Measurements from ENCODE around the gene SH3PXD2A. TPM values are rescaled to one million over a fixed set of nuclear protein-coding genes. Genes with fewer than 3 reads are reported as not detected.
"Not testable (repeated sequence)": the region's sequence is repeated elsewhere in the genome, so short reads cannot be mapped to it uniquely, and the experiment has no call there.

SH3PXD2A gene
- total RNA-seq, 2 experiments from 2014 or later = 10.2 to 10.9 TPM

GRCh38 chr10:103761075-103761920, 94.1 kb downstream of the SH3PXD2A start:
- no peak overlapping the region for H3K27ac Mint-ChIP-seq

GRCh38 chr10:103760233-103760632, 95.1 kb downstream of the SH3PXD2A start:
- DNase-seq, H3K27ac Mint-ChIP-seq, H3K4me3 Mint-ChIP-seq, H3K9me3 Mint-ChIP-seq, H3K27me3 Mint-ChIP-seq, H3K36me3 Mint-ChIP-seq: not testable (repeated sequence)
- H3K4me1 Mint-ChIP-seq = peaks cover 45% of the 10 kb centered on the region

More at GRCh38 chr10:103761075-103761920, 94.1 kb downstream of the SH3PXD2A start:
- Mint-ChIP-seq H3K9me3 (peaks cover 5% of the 10 kb centered on the region), H3K27me3 (no peaks in the 10 kb centered on the region), H3K4me3 (no peak overlapping the region), H3K36me3 (no peaks in the 10 kb centered on the region), H3K4me1 (peaks cover 56% of the 10 kb centered on the region)
- DNase-seq = no peak

- Mint-ChIP-seq H3K36me3 (no peaks in the 10 kb centered on the region), H3K4me3 (no peak overlapping the region), H3K27ac (no peak overlapping the region), H3K4me1 (peaks cover 37% of the 10 kb centered on the region), H3K27me3 (no peaks in the 10 kb centered on the region), H3K9me3 (peaks cover 5% of the 10 kb centered on the region)
- peak; percentile 31 for DNase-seq
Measured at GRCh38 chr10:103759100-103759781, 96.1 kb downstream of the SH3PXD2A start.

GRCh38 chr10:103758294-103758681, 97.1 kb downstream of the SH3PXD2A start:
- Mint-ChIP-seq H3K9me3 (no peaks in the 10 kb centered on the region), H3K4me1 (peaks cover 27% of the 10 kb centered on the region), H3K27ac (peak overlapping the region; percentile 21), H3K27me3 (no peaks in the 10 kb centered on the region), H3K4me3 (no peak overlapping the region), H3K36me3 (no peaks in the 10 kb centered on the region)
- no peak for DNase-seq

GRCh38 chr10:103757531-103758293, 97.7 kb downstream of the SH3PXD2A start:
- no peak overlapping the region for H3K4me3 Mint-ChIP-seq
- no peaks in the 10 kb centered on the region for H3K36me3 Mint-ChIP-seq
- DNase-seq = peak; percentile 73
- no peaks in the 10 kb centered on the region for H3K27me3 Mint-ChIP-seq
- H3K9me3 Mint-ChIP-seq = no peaks in the 10 kb centered on the region
- H3K27ac Mint-ChIP-seq = peak overlapping the region; percentile 21
- H3K4me1 Mint-ChIP-seq = peaks cover 23% of the 10 kb centered on the region

GRCh38 chr10:103756277-103756869, 99.0 kb downstream of the SH3PXD2A start:
- Mint-ChIP-seq H3K4me1 (peaks cover 22% of the 10 kb centered on the region), H3K9me3 (no peaks in the 10 kb centered on the region), H3K4me3 (no peak overlapping the region), H3K27ac (no peak overlapping the region), H3K36me3 (no peaks in the 10 kb centered on the region), H3K27me3 (no peaks in the 10 kb centered on the region)
- DNase-seq = no peak

GRCh38 chr10:103752680-103753248, 102.6 kb downstream of the SH3PXD2A start:
- H3K27me3 Mint-ChIP-seq = no peaks in the 10 kb centered on the region
- H3K9me3 Mint-ChIP-seq = no peaks in the 10 kb centered on the region
- H3K4me1 Mint-ChIP-seq = peaks cover 6% of the 10 kb centered on the region
- no peak for DNase-seq
- no peak overlapping the region for H3K27ac Mint-ChIP-seq
- no peak overlapping the region for H3K4me3 Mint-ChIP-seq
- no peaks in the 10 kb centered on the region for H3K36me3 Mint-ChIP-seq

- Mint-ChIP-seq H3K4me1 (peaks cover 3% of the 10 kb centered on the region), H3K36me3 (no peaks in the 10 kb centered on the region), H3K27me3 (no peaks in the 10 kb centered on the region), H3K27ac (no peak overlapping the region), H3K9me3 (no peaks in the 10 kb centered on the region), H3K4me3 (no peak overlapping the region)
- no peak for DNase-seq
Measured at GRCh38 chr10:103751667-103752290, 103.6 kb downstream of the SH3PXD2A start.

GRCh38 chr10:103750836-103751235, 104.5 kb downstream of the SH3PXD2A start:
- no peak overlapping the region for H3K4me3 Mint-ChIP-seq
- DNase-seq = no peak
- H3K9me3 Mint-ChIP-seq = no peaks in the 10 kb centered on the region
- no peak overlapping the region for H3K27ac Mint-ChIP-seq
- H3K36me3 Mint-ChIP-seq = no peaks in the 10 kb centered on the region
- H3K4me1 Mint-ChIP-seq = peaks cover 3% of the 10 kb centered on the region
- no peaks in the 10 kb centered on the region for H3K27me3 Mint-ChIP-seq

GRCh38 chr10:103749779-103750178, 105.6 kb downstream of the SH3PXD2A start:
- no peak for DNase-seq
- no peak overlapping the region for H3K4me3 Mint-ChIP-seq
- no peaks in the 10 kb centered on the region for H3K36me3 Mint-ChIP-seq
- peaks cover 6% of the 10 kb centered on the region for H3K4me1 Mint-ChIP-seq
- no peaks in the 10 kb centered on the region for H3K9me3 Mint-ChIP-seq
- no peaks in the 10 kb centered on the region for H3K27me3 Mint-ChIP-seq
- H3K27ac Mint-ChIP-seq = no peak overlapping the region

GRCh38 chr10:103748020-103748419, 107.4 kb downstream of the SH3PXD2A start:
- Mint-ChIP-seq H3K36me3 (no peaks in the 10 kb centered on the region), H3K4me1 (peaks cover 6% of the 10 kb centered on the region), H3K27ac (no peak overlapping the region), H3K4me3 (no peak overlapping the region), H3K27me3 (no peaks in the 10 kb centered on the region), H3K9me3 (no peaks in the 10 kb centered on the region)
- DNase-seq = no peak

GRCh38 chr10:103747193-103747865, 108.0 kb downstream of the SH3PXD2A start:
- H3K4me3 Mint-ChIP-seq = no peak overlapping the region
- H3K27me3 Mint-ChIP-seq = no peaks in the 10 kb centered on the region
- H3K4me1 Mint-ChIP-seq = peaks cover 6% of the 10 kb centered on the region
- no peak for DNase-seq
- no peaks in the 10 kb centered on the region for H3K36me3 Mint-ChIP-seq
- H3K27ac Mint-ChIP-seq = no peak overlapping the region
- no peaks in the 10 kb centered on the region for H3K9me3 Mint-ChIP-seq

- DNase-seq = no peak
- Mint-ChIP-seq H3K27me3 (no peaks in the 10 kb centered on the region), H3K36me3 (no peaks in the 10 kb centered on the region), H3K27ac (no peak overlapping the region), H3K4me3 (no peak overlapping the region), H3K9me3 (no peaks in the 10 kb centered on the region), H3K4me1 (peaks cover 6% of the 10 kb centered on the region)
Measured at GRCh38 chr10:103746598-103746997, 108.8 kb downstream of the SH3PXD2A start.
